OCI-LY7 (cell line): ENCODE results near the gene PLP1. TPM values are rescaled to one million over a fixed set of nuclear protein-coding genes. Genes with fewer than 3 reads are reported as not detected.

Experiments used
- BruUV-seq: library from RNA; stranded (reverse); fragments of 400-500 nt; replicated peaks from 2 replicates; lab custom pipeline; 2021; lab: Mats Ljungman, UMichigan
- CTCF ChIA-PET: fragments of 300-600 bp; sonication (Branson Sonifier 250); formaldehyde crosslinking; loops from one replicate; lab custom pipeline; 2022; ENCODE audit warnings: antibody characterized with exemption; ENCODE audit not compliant: unreplicated experiment; lab: Charles Lee
- POLR2A ChIA-PET: fragments of 300-600 bp; sonication (Branson Sonifier 250); formaldehyde crosslinking; loops from one replicate; lab custom pipeline; 2022; ENCODE audit warnings: antibody characterized with exemption; lab: Charles Lee
- DNase-seq: peaks from one replicate; pipeline ENCODE4 v3.0.0-alpha.2; 2015; ENCODE audit warnings: low spot score
- H2AFZ ChIP-seq: fragments of 200-600 bp; sonication (generic), shearing (Covaris generic); 2 replicates; pipeline ENCODE4 v1.6.1; 2014; ENCODE audit warnings: mild to moderate bottlenecking, antibody characterized with exemption, low read length, moderate library complexity
- H3K27ac ChIP-seq: fragments of 200-600 bp; sonication (generic); 2 replicates; pipeline ENCODE4 v1.5.1; 2014; ENCODE audit warnings: mixed run types, low read depth, mild to moderate bottlenecking, moderate library complexity, low read length, inconsistent platforms; ENCODE audit not compliant: poor library complexity, severe bottlenecking
- H3K36me3 ChIP-seq: fragments of 200-600 bp; sonication (generic); 2 replicates; pipeline ENCODE4 v1.6.1; 2014; ENCODE audit warnings: mild to moderate bottlenecking, antibody characterized with exemption, low read length, moderate library complexity, mixed read lengths; ENCODE audit not compliant: insufficient read depth
- H3K4me1 ChIP-seq: fragments of 200-600 bp; sonication (generic); 2 replicates; pipeline ENCODE4 v1.5.1; 2014; ENCODE audit warnings: mild to moderate bottlenecking, low read length; ENCODE audit not compliant: insufficient read depth, poor library complexity, severe bottlenecking
- H3K4me2 ChIP-seq: fragments of 200-600 bp; sonication (generic); 2 replicates; pipeline ENCODE4 v1.6.1; 2014; ENCODE audit warnings: mild to moderate bottlenecking, low read length
- H3K4me3 ChIP-seq: fragments of 200-600 bp; sonication (generic); 2 replicates; pipeline ENCODE4 v1.5.1; 2014; ENCODE audit warnings: mild to moderate bottlenecking, low read depth, low read length; ENCODE audit not compliant: poor library complexity, severe bottlenecking
- H3K79me2 ChIP-seq: fragments of 200-600 bp; sonication (generic); 2 replicates; pipeline ENCODE4 v1.6.1; 2016; ENCODE audit warnings: low read depth, mild to moderate bottlenecking, low read length, moderate library complexity, mixed read lengths; ENCODE audit not compliant: insufficient read depth
- H3K9me2 ChIP-seq: fragments of 200-600 bp; sonication (generic); 2 replicates; pipeline ENCODE4 v1.6.1; 2016; ENCODE audit warnings: mild to moderate bottlenecking, low read length, mixed read lengths; ENCODE audit not compliant: insufficient read depth
- H3K9me3 ChIP-seq: fragments of 200-600 bp; sonication (generic); 2 replicates; pipeline ENCODE4 v1.6.1; 2014; ENCODE audit warnings: mild to moderate bottlenecking, mixed run types, low read length, mixed read lengths
- H4K20me1 ChIP-seq: fragments of 200-600 bp; sonication (generic); 2 replicates; pipeline ENCODE4 v1.6.1; 2014; ENCODE audit warnings: mild to moderate bottlenecking, antibody characterized with exemption, low read length, moderate library complexity, mixed read lengths; ENCODE audit not compliant: insufficient read depth
- CTCF ChIP-seq: fragments of 200-600 bp; sonication (generic); conservative IDR thresholded peaks from 2 replicates; pipeline ENCODE4 v1.5.1; 2014; ENCODE audit warnings: mild to moderate bottlenecking, antibody characterized with exemption, low read length, moderate library complexity, mixed read lengths
- EZH2phosphoT487 ChIP-seq: fragments of 200-600 bp; sonication (generic); IDR thresholded peaks from 2 replicates; pipeline ENCODE4 v1.6.1; 2018; ENCODE audit warnings: low read depth, borderline replicate concordance, mild to moderate bottlenecking, mixed run types, antibody characterized with exemption, low read length, moderate library complexity, mixed read lengths
- intact Hi-C: fragments of 100-400 bp; cut with micrococcal nuclease; formaldehyde crosslinking; loops from one replicate; pipeline ENCODE4 v1.10.0; 2022; ENCODE audit not compliant: unreplicated experiment
- total RNA-seq, 2 experiments: library from RNA; depleted of rRNA in 1 of 2; stranded (reverse); fragments of >200 nt in 1 of 2; shearing (Covaris generic) in 1 of 2; gene quantifications; 2 replicates each; pipeline ENCODE4 v1.2.3, GENCODE V29; 2014 to 2022

Gene PLP1
- total RNA-seq, 2 experiments from 2014 or later: not detected

GRCh38 chrX:103730147-103730795 is 46.4 kb upstream of the PLP1 start:
- TF ChIP-seq EZH2phosphoT487: no peak
- TF ChIP-seq CTCF: no peak
- peaks cover 15% of the 10 kb centered on the region for H3K4me1 ChIP-seq
- BruUV-seq: no TSS peak
- intact Hi-C loops: no loop called here
- CTCF ChIA-PET: no interaction called here
- POLR2A ChIA-PET: interaction anchor here (0.7 to 1.4 kb wide), 2 partner anchors 22 to 110 kb away, joined by 3 read pairs; no protein-coding TSS in a partner anchor
- no peak overlapping the region for H3K4me3 ChIP-seq
- no peaks in the 10 kb centered on the region for H3K79me2 ChIP-seq
- no peak overlapping the region for H2AFZ ChIP-seq
- H3K4me2 ChIP-seq: no peak overlapping the region
- no peaks in the 10 kb centered on the region for H3K9me2 ChIP-seq
- no peaks in the 10 kb centered on the region for H3K9me3 ChIP-seq
- H3K27ac ChIP-seq: no peak overlapping the region
- no peaks in the 10 kb centered on the region for H4K20me1 ChIP-seq
- DNase-seq: peak; percentile 18
- H3K36me3 ChIP-seq: no peaks in the 10 kb centered on the region

- no peak for TF ChIP-seq EZH2phosphoT487
- no peak for TF ChIP-seq CTCF
- Histone ChIP-seq H2AFZ (no peak overlapping the region), H3K9me3 (no peaks in the 10 kb centered on the region)
Measured at GRCh38 chrX:103730796-103731493, 45.7 kb upstream of the PLP1 start.

GRCh38 chrX:103733017-103733416 is 43.6 kb upstream of the PLP1 start:
- Histone ChIP-seq H2AFZ (no peak overlapping the region), H3K36me3 (no peaks in the 10 kb centered on the region), H3K79me2 (no peaks in the 10 kb centered on the region), H3K9me3 (no peaks in the 10 kb centered on the region), H3K4me3 (no peak overlapping the region), H3K9me2 (no peaks in the 10 kb centered on the region), H3K27ac (no peak overlapping the region), H3K4me2 (no peak overlapping the region), H4K20me1 (no peaks in the 10 kb centered on the region), H3K4me1 (peaks cover 15% of the 10 kb centered on the region)
- no TSS peak for BruUV-seq
- ChIA-PET POLR2A (no interaction called here), CTCF (no interaction called here)
- no peak for DNase-seq
- TF ChIP-seq EZH2phosphoT487 (no peak), CTCF (no peak)
- intact Hi-C loops: no loop called here

More at GRCh38 chrX:103730796-103731493, 45.7 kb upstream of the PLP1 start:
- Histone ChIP-seq H3K36me3 (no peaks in the 10 kb centered on the region), H4K20me1 (no peaks in the 10 kb centered on the region), H3K9me2 (no peaks in the 10 kb centered on the region), H3K27ac (no peak overlapping the region), H3K4me3 (no peak overlapping the region), H3K4me2 (no peak overlapping the region), H3K79me2 (no peaks in the 10 kb centered on the region), H3K4me1 (peaks cover 15% of the 10 kb centered on the region)
- DNase-seq: no peak
- intact Hi-C loops: no loop called here
- CTCF ChIA-PET: no interaction called here
- POLR2A ChIA-PET: interaction anchor here (0.7 kb wide), 1 partner anchor 110 kb away, joined by 3 read pairs; no protein-coding TSS in a partner anchor
- no TSS peak for BruUV-seq
